Activated CD4-positive, alpha-beta T cell treated with anti-CD3 and anti-CD28 coated beads, Interleukin-2, amount 10 ng/mL, durations not matched to agents 7 days and 5 days (primary cell): ENCODE data around the gene KIF24. TPM values are rescaled to one million over a fixed set of nuclear protein-coding genes. Genes with fewer than 3 reads are reported as not detected.
"Not testable (repeated sequence)": the region's sequence is repeated elsewhere in the genome, so short reads cannot be mapped to it uniquely, and the experiment has no call there.

ENCODE experiments used
- CTCF ChIA-PET: fragments of 350-600 bp; sonication (Branson Sonifier 250); formaldehyde crosslinking; loops from one replicate; lab custom pipeline; 2021; ENCODE audit warnings: antibody characterized with exemption; lab: Charles Lee
- POLR2A ChIA-PET: fragments of 350-600 bp; sonication (Branson Sonifier 250); formaldehyde crosslinking; loops from one replicate; lab custom pipeline; 2021; ENCODE audit warnings: antibody characterized with exemption; lab: Charles Lee
- DNase-seq: peaks from one replicate; pipeline ENCODE4 v3.0.0-alpha.2; 2020
- H3K27ac Mint-ChIP-seq: one replicate; pipeline ENCODE4 v1.8.0; 2021; ENCODE audit warnings: mild to moderate bottlenecking, moderate library complexity, mixed read lengths
- H3K27me3 Mint-ChIP-seq: one replicate; pipeline ENCODE4 v1.8.0; 2021; ENCODE audit warnings: mixed read lengths
- H3K36me3 Mint-ChIP-seq: one replicate; pipeline ENCODE4 v1.8.0; 2021; ENCODE audit warnings: low read depth, mixed read lengths
- H3K4me1 Mint-ChIP-seq: one replicate; pipeline ENCODE4 v1.8.0; 2021; ENCODE audit warnings: mixed read lengths
- H3K4me3 Mint-ChIP-seq: one replicate; pipeline ENCODE4 v1.8.0; 2021; ENCODE audit warnings: mild to moderate bottlenecking, moderate library complexity, mixed read lengths
- H3K9me3 Mint-ChIP-seq: one replicate; pipeline ENCODE4 v1.8.0; 2021; ENCODE audit warnings: mixed read lengths
- total RNA-seq, 2 experiments: library from RNA; stranded (reverse); gene quantifications; one replicate each; pipeline ENCODE4 v1.2.3, GENCODE V29; 2021

KIF24 gene
- total RNA-seq, 2 experiments from 2014 or later: 11.0 to 12.5 TPM

GRCh38 chr9:34301064-34301463, 28.0 kb downstream of the KIF24 start:
- POLR2A ChIA-PET: interaction anchor here (0.7 kb wide), 1 partner anchor 118 kb away, joined by 6 read pairs; no protein-coding TSS in a partner anchor
- DNase-seq, H3K9me3 Mint-ChIP-seq, H3K27ac Mint-ChIP-seq, H3K4me1 Mint-ChIP-seq, H3K36me3 Mint-ChIP-seq, H3K4me3 Mint-ChIP-seq, H3K27me3 Mint-ChIP-seq: not testable (repeated sequence)
- CTCF ChIA-PET: interaction anchor here (0.6 kb wide), 1 partner anchor 163 kb away, joined by 3 read pairs; no protein-coding TSS in a partner anchor

- Mint-ChIP-seq H3K9me3 (no peaks in the 10 kb centered on the region), H3K27ac (no peak overlapping the region), H3K36me3 (peaks cover 4% of the 10 kb centered on the region), H3K4me1 (no peaks in the 10 kb centered on the region), H3K4me3 (no peak overlapping the region), H3K27me3 (no peaks in the 10 kb centered on the region)
- CTCF ChIA-PET: no interaction called here
- POLR2A ChIA-PET: no interaction called here
- no peak for DNase-seq
Measured at GRCh38 chr9:34292552-34292951, 36.5 kb downstream of the KIF24 start.

GRCh38 chr9:34291423-34291822, 37.6 kb downstream of the KIF24 start:
- POLR2A ChIA-PET: no interaction called here
- peaks cover 12% of the 10 kb centered on the region for H3K36me3 Mint-ChIP-seq
- no peaks in the 10 kb centered on the region for H3K9me3 Mint-ChIP-seq
- H3K4me1 Mint-ChIP-seq: no peaks in the 10 kb centered on the region
- DNase-seq: no peak
- no peak overlapping the region for H3K27ac Mint-ChIP-seq
- H3K27me3 Mint-ChIP-seq: no peaks in the 10 kb centered on the region
- CTCF ChIA-PET: interaction anchor here (0.6 to 0.7 kb wide), 2 partner anchors 34 to 257 kb away, joined by 3 to 4 read pairs; no protein-coding TSS in a partner anchor
- no peak overlapping the region for H3K4me3 Mint-ChIP-seq

GRCh38 chr9:34291023-34291422, 38.0 kb downstream of the KIF24 start:
- H3K36me3 Mint-ChIP-seq: peaks cover 16% of the 10 kb centered on the region
- H3K4me3 Mint-ChIP-seq: no peak overlapping the region
- ChIA-PET POLR2A (no interaction called here), CTCF (no interaction called here)
- no peaks in the 10 kb centered on the region for H3K4me1 Mint-ChIP-seq
- no peaks in the 10 kb centered on the region for H3K9me3 Mint-ChIP-seq
- no peak overlapping the region for H3K27ac Mint-ChIP-seq
- H3K27me3 Mint-ChIP-seq: no peaks in the 10 kb centered on the region
- DNase-seq: no peak

- Mint-ChIP-seq H3K36me3 (peaks cover 16% of the 10 kb centered on the region), H3K4me3 (no peak overlapping the region), H3K27me3 (no peaks in the 10 kb centered on the region), H3K27ac (no peak overlapping the region), H3K4me1 (no peaks in the 10 kb centered on the region), H3K9me3 (no peaks in the 10 kb centered on the region)
- CTCF ChIA-PET: no interaction called here
- no peak for DNase-seq
- POLR2A ChIA-PET: no interaction called here
Measured at GRCh38 chr9:34289159-34289558, 39.9 kb downstream of the KIF24 start.

- ChIA-PET POLR2A (no interaction called here), CTCF (interaction anchor here (1.0 kb wide), 1 partner anchor 15 kb away, joined by 3 read pairs; no protein-coding TSS in a partner anchor)
- no peak for DNase-seq
- no peak overlapping the region for H3K27ac Mint-ChIP-seq
- peaks cover 20% of the 10 kb centered on the region for H3K36me3 Mint-ChIP-seq
- peaks cover 8% of the 10 kb centered on the region for H3K4me1 Mint-ChIP-seq
- H3K9me3 Mint-ChIP-seq: no peaks in the 10 kb centered on the region
- H3K4me3 Mint-ChIP-seq: no peak overlapping the region
- no peaks in the 10 kb centered on the region for H3K27me3 Mint-ChIP-seq
Measured at GRCh38 chr9:34282096-34282495, 47.0 kb downstream of the KIF24 start.

- no peaks in the 10 kb centered on the region for H3K9me3 Mint-ChIP-seq
- H3K27me3 Mint-ChIP-seq: no peaks in the 10 kb centered on the region
- H3K4me3 Mint-ChIP-seq: no peak overlapping the region
- H3K4me1 Mint-ChIP-seq: peaks cover 10% of the 10 kb centered on the region
- peaks cover 12% of the 10 kb centered on the region for H3K36me3 Mint-ChIP-seq
- ChIA-PET POLR2A (no interaction called here), CTCF (interaction anchor here (0.6 kb wide), 1 partner anchor 217 kb away, joined by 3 read pairs; no protein-coding TSS in a partner anchor)
- H3K27ac Mint-ChIP-seq: no peak overlapping the region
- DNase-seq: no peak
Measured at GRCh38 chr9:34279411-34279810, 49.7 kb downstream of the KIF24 start.

Other genes starting within 250 kb of the KIF24 start
- gene DCAF12, start 202.6 kb downstream of the KIF24 start, total RNA-seq: 10 to 100 TPM; 41.7 to 45.4 TPM
- 10 to 100 TPM; 31.6 to 38.8 TPM for gene UBAP1, start 150.2 kb downstream of the KIF24 start, total RNA-seq
- 10 to 100 TPM; 17.5 to 19.7 TPM for gene NUDT2, start 301 bp upstream of the KIF24 start, total RNA-seq
- gene MYORG, start 47.6 kb upstream of the KIF24 start, total RNA-seq: 1 to 10 TPM; 2.7 to 2.8 TPM
- 10 to 100 TPM; 11.6 to 12.7 TPM for gene FAM219A, start 129.3 kb upstream of the KIF24 start, total RNA-seq
- gene DNAI1, start 129.5 kb upstream of the KIF24 start, total RNA-seq: not detected
- gene ENHO, start 193.7 kb upstream of the KIF24 start, total RNA-seq: not detected